Thoracic aorta (tissue), 2 donors: Measurements from ENCODE around the gene SON. TPM values are rescaled to one million over a fixed set of nuclear protein-coding genes. Genes with fewer than 3 reads are reported as not detected.

Experiments
- ATAC-seq: fragments of 150-250 bp; one replicate; pipeline ENCODE4 v1.8.0; 2017; ENCODE audit warnings: low read depth; ENCODE audit not compliant: insufficient number of reproducible peaks, low FRiP score
- DNase-seq: peaks from one replicate; pipeline ENCODE4 v3.0.0-alpha.2; 2020; ENCODE audit warnings: low spot score
- H3K27ac ChIP-seq, 2 donors: fragments of 200-600 bp; sonication (generic); 1 replicate in 1 of 2; 2 replicates in 1 of 2; pipeline ENCODE4 v1.5.1; 2016; ENCODE audit warnings: mild to moderate bottlenecking in 2 of 2, moderate library complexity in 2 of 2
- H3K27me3 ChIP-seq: fragments of 200-600 bp; sonication (generic); replicated peaks from 2 replicates; pipeline ENCODE4 v1.6.0; 2016; ENCODE audit warnings: mild to moderate bottlenecking; ENCODE audit not compliant: insufficient read depth
- H3K36me3 ChIP-seq: fragments of 200-600 bp; sonication (generic); one replicate; pipeline ENCODE4 v1.5.1; 2016
- H3K4me1 ChIP-seq, 2 donors: fragments of 200-600 bp; sonication (generic); 1 replicate in 1 of 2; 2 replicates in 1 of 2; pipeline versions ENCODE4 v1.5.1 to v1.6.0; 2016; ENCODE audit warnings: low read depth in 2 of 2, mild to moderate bottlenecking in 1 of 2; ENCODE audit not compliant: control insufficient read depth in 1 of 2
- H3K4me3 ChIP-seq: fragments of 200-600 bp; sonication (generic); 2 replicates; pipeline ENCODE4 v1.5.1; 2016; ENCODE audit warnings: mild to moderate bottlenecking
- H3K9me3 ChIP-seq: fragments of 200-600 bp; sonication (generic); 2 replicates; pipeline ENCODE4 v1.5.1; 2016
- total RNA-seq, 2 donors: library from RNA; depleted of rRNA; stranded (reverse); fragments of >200 nt; gene quantifications; one replicate each; pipeline versions ENCODE4 v1.1.0 to v1.2.3, GENCODE V29; 2016
- TF ChIP-seq, protein P1 (sequence below): fragments of 200-600 bp; sonication (generic); IDR thresholded peaks from one replicate; pipeline ENCODE4 v1.5.1; 2019; ENCODE audit warnings: antibody characterized with exemption

Gene SON
- total RNA-seq, 2 donors from 2014 or later, result 260 to 331 TPM

DNA sequence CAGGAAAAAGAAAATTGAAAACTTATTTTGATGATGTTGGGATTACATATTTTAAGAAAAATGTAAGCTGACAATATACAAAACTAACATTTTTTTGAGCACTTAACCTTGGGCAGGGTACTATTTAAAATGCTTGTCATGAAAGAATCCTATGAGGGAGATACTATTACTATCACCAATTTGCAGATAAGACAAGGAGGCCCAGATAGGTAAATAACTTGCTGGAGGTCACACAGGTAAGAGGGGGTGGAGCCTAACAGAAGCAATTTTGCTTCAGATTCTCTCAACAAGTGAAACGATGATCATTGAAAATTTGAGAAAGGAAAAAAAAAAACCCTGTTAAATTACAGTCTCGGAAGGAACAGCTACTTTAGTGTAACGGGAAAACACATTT, 2.1 kb upstream of the SON start:
- Histone ChIP-seq H3K4me1 (peaks cover 17 to 23% of the 10 kb centered on the region in 2 donors), H3K36me3 (peaks cover 8% of the 10 kb centered on the region), H3K27ac (no peak overlapping the region), H3K9me3 (no peaks in the 10 kb centered on the region), H3K4me3 (no peak overlapping the region), H3K27me3 (no peaks in the 10 kb centered on the region)
- DNase-seq (no peak), ATAC-seq (no peak)
- TF ChIP-seq, protein P1, sequence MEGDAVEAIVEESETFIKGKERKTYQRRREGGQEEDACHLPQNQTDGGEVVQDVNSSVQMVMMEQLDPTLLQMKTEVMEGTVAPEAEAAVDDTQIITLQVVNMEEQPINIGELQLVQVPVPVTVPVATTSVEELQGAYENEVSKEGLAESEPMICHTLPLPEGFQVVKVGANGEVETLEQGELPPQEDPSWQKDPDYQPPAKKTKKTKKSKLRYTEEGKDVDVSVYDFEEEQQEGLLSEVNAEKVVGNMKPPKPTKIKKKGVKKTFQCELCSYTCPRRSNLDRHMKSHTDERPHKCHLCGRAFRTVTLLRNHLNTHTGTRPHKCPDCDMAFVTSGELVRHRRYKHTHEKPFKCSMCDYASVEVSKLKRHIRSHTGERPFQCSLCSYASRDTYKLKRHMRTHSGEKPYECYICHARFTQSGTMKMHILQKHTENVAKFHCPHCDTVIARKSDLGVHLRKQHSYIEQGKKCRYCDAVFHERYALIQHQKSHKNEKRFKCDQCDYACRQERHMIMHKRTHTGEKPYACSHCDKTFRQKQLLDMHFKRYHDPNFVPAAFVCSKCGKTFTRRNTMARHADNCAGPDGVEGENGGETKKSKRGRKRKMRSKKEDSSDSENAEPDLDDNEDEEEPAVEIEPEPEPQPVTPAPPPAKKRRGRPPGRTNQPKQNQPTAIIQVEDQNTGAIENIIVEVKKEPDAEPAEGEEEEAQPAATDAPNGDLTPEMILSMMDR, result no peak

DNA sequence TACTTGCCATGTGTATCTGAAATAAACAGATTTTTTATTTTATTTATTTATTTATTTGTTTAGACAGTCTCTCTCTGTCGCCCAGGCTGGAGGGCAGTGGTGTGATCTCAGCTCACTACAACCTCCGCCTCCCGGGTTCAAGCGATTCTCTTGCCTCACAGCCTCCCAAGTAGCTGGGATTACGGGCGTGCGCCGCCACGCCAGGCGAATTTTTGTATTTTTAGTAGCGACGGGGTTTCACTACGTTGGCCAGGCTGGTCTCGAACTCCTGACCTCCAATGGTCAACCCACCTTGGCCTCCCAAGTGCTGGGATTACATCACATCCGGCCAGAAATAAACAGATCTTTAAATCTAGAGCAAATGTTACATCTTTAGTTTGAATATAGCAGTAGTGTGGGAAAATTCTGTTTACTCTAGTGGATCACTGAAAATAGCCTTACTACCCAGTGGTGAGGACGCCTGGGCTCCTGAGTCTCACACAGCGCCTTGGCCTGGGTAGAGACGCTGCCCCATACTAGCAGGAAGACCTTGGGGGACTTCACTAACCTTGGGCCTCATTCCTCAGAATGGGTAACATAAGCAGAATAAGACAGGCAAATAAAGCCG, 1.6 kb upstream of the SON start:
- H3K4me3 ChIP-seq, result peak overlapping the region; percentile 80
- ATAC-seq, result no peak
- DNase-seq, result no peak
- H3K27me3 ChIP-seq, result no peaks in the 10 kb centered on the region
- peaks cover 8% of the 10 kb centered on the region for H3K36me3 ChIP-seq
- peaks cover 22 to 28% of the 10 kb centered on the region in 2 donors for H3K4me1 ChIP-seq
- TF ChIP-seq, protein P1, result no peak
- H3K27ac ChIP-seq, result peak overlapping the region; percentile 98
- H3K9me3 ChIP-seq, result no peaks in the 10 kb centered on the region

DNA sequence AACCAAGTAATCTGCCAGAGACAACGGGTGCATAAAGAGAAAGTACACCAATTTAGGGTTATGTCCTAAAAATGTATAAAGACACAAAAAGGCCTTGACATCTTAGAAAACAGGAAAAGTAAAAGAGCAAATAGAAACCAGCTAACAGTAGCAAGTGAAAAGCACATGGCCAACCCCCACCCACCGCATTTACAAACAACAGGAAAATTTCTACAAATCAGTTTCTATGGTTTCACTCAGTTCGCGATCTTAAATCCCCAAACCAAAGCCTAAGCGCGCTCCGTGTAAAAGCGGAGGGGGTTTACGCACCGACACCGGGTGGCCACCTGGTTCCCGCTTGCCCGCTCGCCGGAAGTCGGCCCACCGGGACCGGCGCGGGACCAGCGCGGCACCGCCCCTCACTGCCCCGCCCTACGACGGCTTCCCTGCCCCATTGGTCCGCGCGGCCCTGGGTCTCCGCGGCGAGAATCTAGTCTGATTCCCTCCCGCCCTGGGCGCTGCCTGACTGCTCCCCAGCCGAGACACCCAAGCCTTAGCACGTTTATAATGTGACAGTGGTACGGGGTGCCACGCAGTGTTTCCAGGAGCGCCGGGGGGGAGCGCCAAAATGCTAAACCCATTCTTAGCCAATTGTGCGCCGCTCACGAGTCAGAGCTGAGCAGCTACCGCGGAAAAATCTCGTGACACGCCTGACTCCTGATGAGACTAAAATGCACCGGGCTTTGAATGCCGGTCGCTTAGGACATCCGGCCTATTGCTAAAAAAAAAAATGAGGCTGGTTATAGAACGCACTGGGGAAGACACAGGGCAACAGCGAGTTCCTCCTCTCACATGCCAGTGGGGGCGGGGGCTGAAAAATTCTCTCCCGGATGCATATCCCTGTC, 840 bp upstream of the SON start, which contains the start of gene GART:
Gene GART, minus strand, starts transcription at position 362 of the 884 bp plus-strand sequence. CDS start 2,802 bp downstream, outside the sequence.
- peak; percentile 57 for ATAC-seq
- Histone ChIP-seq H3K36me3 (peaks cover 11% of the 10 kb centered on the region), H3K4me3 (peak within 1 kb of the TSS; percentile 80), H3K9me3 (no peaks in the 10 kb centered on the region), H3K27me3 (no peaks in the 10 kb centered on the region), H3K27ac (peak within 1 kb of the TSS; percentile 98), H3K4me1 (peaks cover 22 to 36% of the 10 kb centered on the region in 2 donors)
- peak; percentile 41 for DNase-seq
- TF ChIP-seq, protein P1, result no peak

DNA sequence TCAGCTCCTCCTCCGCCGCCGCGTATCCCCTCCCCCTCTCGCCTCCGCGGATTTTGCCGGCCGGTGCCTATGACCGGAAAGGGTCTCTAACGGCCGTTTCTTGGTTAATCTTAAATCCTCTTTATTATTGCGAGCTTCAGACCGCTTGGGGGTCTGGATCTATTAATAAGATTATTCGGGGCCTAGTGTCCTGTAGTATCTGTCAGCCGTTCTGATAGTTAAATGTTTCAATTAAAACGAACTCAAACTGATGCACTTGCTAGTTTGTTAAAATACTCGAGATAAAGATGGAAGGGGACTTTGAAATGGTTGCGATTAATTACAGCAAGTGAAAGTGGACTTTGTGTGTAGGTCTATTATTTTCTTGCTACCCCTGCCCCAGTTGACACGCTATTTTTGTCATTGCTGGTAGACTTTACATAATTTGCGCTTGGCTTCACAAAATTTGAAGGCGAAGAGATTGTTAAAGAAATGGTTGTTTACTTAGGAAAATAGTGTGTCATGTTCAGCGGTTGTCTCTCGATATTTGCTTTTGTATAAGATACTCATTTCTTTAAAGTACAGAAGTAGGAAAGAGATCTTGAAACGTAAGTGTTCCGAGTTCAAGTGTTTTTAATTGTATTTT, 779 bp downstream of the SON start:
- peaks cover 22 to 40% of the 10 kb centered on the region in 2 donors for H3K4me1 ChIP-seq
- H3K9me3 ChIP-seq, result no peaks in the 10 kb centered on the region
- no peaks in the 10 kb centered on the region for H3K27me3 ChIP-seq
- TF ChIP-seq, protein P1, result no peak
- peaks cover 7% of the 10 kb centered on the region for H3K36me3 ChIP-seq
- DNase-seq, result no peak
- H3K4me3 ChIP-seq, result peak overlapping the region; percentile 80
- no peak for ATAC-seq
- H3K27ac ChIP-seq, result peak overlapping the region; percentile 98
